ENCODE results near the gene ORMDL2.

GRCh38 chr12:55797068-55797467 lies 20.8 kb upstream of the ORMDL2 start:
- TF ChIP-seq, protein P1, sequence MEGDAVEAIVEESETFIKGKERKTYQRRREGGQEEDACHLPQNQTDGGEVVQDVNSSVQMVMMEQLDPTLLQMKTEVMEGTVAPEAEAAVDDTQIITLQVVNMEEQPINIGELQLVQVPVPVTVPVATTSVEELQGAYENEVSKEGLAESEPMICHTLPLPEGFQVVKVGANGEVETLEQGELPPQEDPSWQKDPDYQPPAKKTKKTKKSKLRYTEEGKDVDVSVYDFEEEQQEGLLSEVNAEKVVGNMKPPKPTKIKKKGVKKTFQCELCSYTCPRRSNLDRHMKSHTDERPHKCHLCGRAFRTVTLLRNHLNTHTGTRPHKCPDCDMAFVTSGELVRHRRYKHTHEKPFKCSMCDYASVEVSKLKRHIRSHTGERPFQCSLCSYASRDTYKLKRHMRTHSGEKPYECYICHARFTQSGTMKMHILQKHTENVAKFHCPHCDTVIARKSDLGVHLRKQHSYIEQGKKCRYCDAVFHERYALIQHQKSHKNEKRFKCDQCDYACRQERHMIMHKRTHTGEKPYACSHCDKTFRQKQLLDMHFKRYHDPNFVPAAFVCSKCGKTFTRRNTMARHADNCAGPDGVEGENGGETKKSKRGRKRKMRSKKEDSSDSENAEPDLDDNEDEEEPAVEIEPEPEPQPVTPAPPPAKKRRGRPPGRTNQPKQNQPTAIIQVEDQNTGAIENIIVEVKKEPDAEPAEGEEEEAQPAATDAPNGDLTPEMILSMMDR (IDR thresholded peaks at IDR 0.05), result peak; percentile 35 to 60 (median 45)
- TF ChIP-seq POLR2A (IDR thresholded peaks at IDR 0.05), result no peak
